GM21619 (cell line): ENCODE results near the gene HLA-DQB1.
A peak's percentile ranks its signal among the peaks of the same experiment; 100 is the strongest.
"Not testable (repeated sequence)": the region's sequence is repeated elsewhere in the genome, so short reads cannot be mapped to it uniquely, and the experiment has no call there.

Experiments used
- ATAC-seq: cut with Tn5 transposase; IDR thresholded peaks from one replicate; pipeline ENCODE4 v1.9.1; 2021; ENCODE audit not compliant: unreplicated experiment

The HLA-DQB1 gene

GRCh38 chr6:32629793-32630192 is 36.7 kb downstream of the HLA-DQB1 start:
- not testable (repeated sequence) for ATAC-seq

GRCh38 chr6:32627831-32628230 is 38.6 kb downstream of the HLA-DQB1 start:
- no peak for ATAC-seq

GRCh38 chr6:32627249-32627648 is 39.2 kb downstream of the HLA-DQB1 start:
- no peak for ATAC-seq

GRCh38 chr6:32625137-32625536 is 41.3 kb downstream of the HLA-DQB1 start:
- ATAC-seq, result no peak

GRCh38 chr6:32624565-32624964 is 41.9 kb downstream of the HLA-DQB1 start:
- no peak for ATAC-seq

- no peak for ATAC-seq
These were observed 42.8 kb downstream of the HLA-DQB1 start for GRCh38 chr6:32623693-32624092.

GRCh38 chr6:32622545-32623401 is 43.7 kb downstream of the HLA-DQB1 start:
- peak; percentile 68 for ATAC-seq

- ATAC-seq, result no peak
These were observed 45.1 kb downstream of the HLA-DQB1 start for GRCh38 chr6:32621372-32621771.

GRCh38 chr6:32617751-32618150 is 48.7 kb downstream of the HLA-DQB1 start:
- no peak for ATAC-seq

- ATAC-seq, result no peak
These were observed 50.4 kb downstream of the HLA-DQB1 start for GRCh38 chr6:32615885-32616532.

- ATAC-seq, result no peak
These were observed 51.9 kb downstream of the HLA-DQB1 start for GRCh38 chr6:32614366-32615081.

- no peak for ATAC-seq
These were observed 53.0 kb downstream of the HLA-DQB1 start for GRCh38 chr6:32613475-32613874.

GRCh38 chr6:32610682-32611296 is 55.7 kb downstream of the HLA-DQB1 start:
- no peak for ATAC-seq

GRCh38 chr6:32609731-32610640 is 56.5 kb downstream of the HLA-DQB1 start:
- ATAC-seq, result peak; percentile 84
